Measurements from ENCODE around the gene OR1F1.

OR1F1 gene

DNA sequence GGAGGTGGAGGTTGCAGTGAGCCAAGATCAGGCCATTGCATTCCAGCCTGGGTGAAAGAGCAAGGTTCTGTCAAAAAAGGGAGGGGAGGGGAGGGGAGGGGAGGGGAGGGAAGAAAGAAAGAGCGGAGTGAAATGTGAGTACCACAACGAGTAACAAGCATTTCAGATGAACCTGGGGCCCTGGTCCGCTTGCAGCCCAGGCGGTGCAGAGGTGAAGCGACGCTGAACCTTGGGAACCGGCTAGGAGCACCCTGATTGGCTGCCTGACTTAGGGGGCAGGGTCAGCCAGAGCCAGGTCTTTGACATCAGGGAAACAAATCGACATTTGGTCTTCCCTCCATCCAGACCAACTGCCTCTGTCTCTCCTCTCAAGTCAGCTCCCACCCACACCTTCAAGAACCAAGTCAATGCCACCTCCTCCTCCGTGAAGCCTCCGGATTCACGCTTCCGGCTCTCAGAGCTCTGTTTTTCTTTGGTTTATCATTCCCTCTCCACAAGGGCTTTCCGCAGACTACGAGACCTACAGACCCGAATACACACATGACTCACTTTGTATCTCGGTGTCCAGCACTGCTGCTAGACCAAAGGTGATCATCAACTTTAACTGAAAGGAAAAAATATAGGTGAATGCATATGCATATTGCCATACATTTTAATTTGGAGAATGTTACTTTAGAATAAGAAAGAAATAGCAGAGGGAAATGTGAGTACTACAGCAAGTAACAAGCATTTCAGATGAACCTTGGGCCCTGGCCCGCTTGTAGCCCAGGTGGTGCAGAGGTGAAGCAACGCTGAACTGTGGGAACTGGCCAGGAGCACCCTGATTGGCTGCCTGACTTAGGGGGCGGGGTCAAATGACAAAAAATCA is 19.3 kb downstream of the OR1F1 start:
- no peak for DNase-seq

DNA sequence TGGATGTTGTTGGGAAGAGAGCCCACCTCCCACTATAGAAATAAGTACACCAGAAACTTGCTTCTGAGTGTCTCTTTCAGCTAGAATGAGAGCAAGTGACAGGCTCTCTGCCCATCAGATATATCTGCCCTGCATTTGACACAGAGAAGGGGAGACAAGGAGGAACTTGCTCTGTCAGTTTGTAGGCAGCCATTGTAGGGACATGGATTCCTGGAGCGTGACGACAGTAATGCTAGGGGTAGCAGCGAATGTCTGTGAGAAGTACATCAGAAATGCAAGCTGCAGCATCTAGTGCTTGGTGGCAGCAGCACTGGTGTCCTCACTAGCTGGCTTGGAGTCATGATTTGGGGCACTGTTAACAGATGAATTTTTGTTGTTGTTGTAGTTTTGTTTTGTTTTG is 24.0 kb downstream of the OR1F1 start:
- DNase-seq, result no peak

DNA sequence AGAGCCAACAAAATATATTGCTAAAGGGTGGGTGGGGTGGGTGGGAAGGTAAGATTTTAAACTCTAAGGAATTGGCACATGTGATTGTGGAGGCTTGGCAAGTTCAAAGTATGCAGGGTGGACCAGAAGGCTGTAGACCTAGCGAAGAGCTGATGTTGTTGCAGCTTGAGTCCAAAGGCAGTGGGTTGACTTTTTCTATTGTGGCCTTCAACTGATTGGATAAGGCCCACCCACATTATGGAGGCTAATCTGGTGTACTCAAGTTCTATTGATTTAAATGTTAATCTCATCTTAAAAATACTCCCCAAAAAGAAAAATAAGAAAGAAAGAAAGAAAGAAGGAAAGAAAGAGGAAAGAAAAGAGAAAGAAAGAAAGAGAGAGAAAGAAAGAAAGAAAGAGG is 24.6 kb downstream of the OR1F1 start:
- DNase-seq, result no peak

DNA sequence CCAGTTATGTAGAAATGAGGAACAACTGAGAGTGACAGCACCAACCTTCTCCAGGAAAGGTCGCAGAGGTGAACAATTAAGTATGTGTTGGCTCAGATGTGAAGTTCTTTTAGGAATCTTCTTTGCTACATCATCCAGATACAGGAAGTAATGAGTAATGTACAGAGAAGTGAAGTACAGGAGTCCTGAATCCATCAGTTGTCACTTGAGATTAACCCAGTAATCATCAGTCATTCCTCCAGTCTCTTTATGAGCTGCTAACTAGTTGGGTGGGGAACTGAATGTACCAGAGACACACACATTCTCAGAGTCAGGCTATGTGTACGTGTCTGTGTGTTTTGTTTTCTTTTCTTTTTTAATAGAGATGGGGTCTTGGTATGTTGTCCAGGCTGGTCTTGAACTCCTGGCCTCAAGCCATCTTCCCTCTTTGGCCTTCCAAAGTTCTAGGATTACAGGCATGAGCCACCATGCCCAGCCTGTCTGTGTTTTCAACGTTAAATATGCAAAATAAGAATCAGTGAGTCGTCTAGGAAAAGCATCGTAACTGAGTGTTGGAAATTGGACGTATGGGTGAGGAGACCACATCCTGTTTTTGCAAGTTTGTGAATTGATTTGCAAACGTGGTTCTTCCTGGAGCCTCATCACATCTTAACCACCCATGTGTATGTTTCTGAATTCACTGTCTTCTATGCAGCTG is 27.0 kb downstream of the OR1F1 start:
- DNase-seq, result no peak

DNA sequence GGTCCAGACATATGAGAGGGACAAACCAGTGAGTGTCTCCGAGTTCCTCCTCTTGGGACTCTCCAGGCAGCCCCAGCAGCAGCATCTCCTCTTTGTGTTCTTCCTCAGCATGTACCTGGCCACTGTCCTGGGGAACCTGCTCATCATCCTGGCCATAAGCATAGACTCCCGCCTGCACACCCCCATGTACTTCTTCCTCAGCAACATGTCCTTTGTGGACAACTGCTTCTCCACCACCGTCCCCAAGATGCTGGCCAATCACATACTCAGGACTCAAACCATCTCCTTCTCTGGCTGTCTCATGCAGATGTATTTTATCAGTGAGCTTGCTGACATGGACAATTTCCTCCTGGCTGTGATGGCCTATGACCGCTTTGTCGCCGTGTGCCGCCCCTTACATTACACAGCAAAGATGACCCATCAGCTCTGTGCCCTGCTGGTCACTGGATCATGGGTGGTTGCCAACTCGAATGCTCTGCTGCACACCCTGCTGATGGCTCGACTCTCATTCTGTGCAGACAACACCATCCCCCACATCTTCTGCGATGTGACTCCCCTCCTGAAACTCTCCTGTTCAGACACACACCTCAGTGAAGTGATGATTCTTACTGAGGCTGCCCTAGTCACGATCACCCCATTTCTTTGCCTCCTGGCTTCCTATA is 27.7 kb downstream of the OR1F1 start:
- no peak for DNase-seq

DNA sequence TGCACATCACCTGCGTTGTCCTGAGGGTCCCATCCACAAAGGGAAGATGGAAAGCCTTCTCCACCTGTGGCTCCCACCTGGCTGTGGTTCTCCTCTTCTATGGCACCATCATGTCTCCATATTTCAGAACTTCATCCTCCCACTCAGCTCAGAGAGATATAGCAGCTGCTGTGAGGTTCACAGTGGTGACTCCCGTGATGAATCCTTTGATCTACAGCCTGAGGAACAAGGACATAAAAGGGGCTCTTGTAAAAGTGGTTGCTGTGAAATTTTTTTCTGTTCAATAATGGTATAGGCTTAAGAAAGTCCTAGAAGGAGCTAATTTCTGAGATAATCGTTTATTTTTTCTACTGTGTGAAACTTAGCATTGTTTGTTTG is 28.2 kb downstream of the OR1F1 start:
- DNase-seq, result no peak

DNA sequence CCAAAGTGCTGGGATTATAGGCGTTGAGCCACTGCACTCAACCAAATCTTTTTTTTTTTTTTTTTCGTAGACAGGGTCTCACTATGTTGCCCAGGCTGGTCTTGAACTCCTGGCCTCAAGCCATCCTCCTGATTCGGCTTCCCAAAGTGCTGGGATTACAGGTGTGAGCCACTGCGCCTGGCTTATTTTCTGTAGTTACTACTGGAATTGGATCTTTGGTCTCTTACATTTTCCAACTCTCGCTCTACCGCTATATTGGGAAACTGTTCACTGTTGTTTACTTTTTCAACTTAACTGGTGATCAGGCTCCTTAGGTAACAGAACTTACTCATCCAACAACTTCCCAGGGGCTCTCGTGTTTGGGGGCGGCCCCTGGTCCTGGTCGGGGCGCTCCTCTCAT is 32.8 kb downstream of the OR1F1 start:
- no peak for DNase-seq

DNA sequence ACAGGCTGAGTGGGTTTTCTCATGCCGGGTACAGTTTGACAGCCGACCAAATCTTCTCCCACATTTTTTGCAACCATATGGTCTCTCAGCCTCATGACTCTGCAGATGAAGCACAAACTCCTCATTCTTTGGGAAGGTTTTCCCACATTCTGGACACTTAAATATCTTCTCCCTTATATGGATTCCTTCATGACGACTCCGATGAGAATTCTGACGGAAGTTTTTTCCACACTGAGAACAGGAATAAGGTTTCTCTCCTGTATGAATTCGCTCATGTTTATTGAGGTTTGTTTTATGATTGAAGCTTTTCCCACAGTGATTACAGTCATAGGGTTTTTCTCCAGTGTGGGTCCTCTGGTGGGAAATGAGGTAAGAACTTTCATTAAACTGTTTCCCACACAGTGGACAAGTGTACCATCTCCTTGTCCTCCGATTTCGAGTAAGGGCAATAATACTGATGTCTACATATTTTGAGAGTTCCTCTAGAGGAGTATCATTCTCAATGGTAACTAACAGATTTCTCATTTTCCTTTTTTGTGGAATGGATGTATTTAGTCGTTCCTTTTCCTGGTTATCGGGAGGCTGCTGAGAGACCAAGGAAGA is 36.0 kb downstream of the OR1F1 start:
- DNase-seq, result no peak

DNA sequence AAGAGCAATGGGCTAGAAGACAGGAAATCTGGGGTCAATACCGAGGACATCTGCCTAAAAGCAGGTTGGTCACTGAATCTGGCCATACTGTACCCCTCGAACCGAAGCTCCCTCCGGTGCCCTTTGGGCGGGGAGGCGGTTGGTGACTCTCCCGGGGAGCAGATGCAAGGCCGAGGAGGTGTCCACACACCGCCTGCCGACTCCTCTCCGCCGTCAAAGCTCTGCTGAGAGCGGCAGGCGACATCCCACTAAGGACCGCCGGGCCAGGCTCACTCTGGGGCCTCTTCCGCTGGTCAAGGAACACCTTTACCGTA is 46.5 kb downstream of the OR1F1 start:
- DNase-seq, result no peak

DNA sequence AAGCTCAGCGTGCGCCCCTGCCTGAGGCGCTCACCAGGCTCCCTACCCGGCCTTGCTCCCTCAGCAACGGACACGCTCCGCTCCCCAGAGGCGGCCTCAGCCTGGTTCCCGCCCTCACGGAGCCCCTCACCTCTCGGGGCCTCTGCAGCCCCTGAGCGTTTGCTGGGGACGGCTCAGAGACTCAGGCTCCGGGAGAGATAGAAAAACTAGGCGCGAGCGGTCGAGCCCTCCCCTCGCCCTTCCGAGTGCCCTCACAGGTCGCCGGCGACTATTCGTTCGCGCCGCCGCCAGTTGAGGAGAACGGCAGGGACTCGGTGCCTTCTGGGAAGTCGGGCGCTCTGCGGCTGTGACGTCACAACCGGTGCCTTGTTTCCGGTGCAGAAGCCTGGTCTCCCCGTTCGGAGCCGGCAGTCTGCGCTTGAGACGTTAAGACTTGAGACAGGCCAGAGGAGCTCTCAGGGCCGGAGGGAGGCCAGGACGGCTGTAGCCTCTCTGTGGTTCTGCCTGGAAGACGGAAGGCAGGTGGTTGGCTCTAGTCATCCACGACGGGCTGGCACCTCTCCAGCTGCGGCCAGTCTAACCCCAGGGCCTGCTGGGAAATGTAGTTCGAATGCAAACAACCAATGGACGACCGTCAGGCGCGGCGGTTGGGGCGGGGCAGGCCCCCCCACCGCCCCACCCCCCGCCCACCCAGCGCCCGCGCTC is 47.0 kb downstream of the OR1F1 start, which contains the start of gene ZNF200:
ZNF200 (minus strand) TSS at position 302 of the 705 bp plus-strand sequence. CDS start 1,403 bp downstream, outside the sequence.
- peak; percentile 94 for DNase-seq

DNA sequence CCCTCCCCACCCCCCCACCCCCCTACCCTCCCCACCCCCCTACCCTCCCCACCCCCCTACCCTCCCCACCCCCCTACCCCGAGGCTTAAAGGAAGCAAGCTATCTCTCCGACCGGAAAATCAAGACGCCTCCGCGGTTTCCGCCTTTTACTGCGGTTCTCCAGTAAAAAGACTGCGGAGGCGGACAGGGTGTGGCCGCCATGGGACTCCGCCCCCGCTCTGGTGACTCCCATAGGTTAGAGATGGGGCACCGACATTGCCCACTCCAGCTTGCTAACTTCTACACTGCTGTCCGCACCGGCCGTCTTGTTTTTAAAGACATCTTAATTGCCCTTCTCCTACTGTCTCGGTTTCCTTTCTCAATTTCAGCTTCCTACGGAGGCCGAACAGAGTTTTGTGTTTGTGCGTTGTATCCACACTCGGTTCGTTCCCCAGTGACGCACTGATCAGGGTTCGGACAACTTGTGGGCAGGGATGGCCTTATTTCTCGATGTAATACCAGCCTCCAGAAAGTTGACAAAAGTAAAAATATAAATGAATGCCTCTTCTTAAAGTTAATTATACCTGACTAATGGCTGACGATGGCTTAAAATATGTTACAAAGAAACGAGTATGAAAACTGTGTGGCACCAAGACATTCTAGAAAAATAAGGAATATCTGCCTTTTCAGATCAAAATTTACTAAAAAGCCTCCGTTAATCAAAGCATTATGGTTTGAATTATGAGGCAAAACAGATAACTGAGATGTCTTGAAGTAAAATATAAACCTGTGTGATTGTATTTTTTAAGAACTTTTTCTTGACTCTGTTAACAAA is 48.1 kb downstream of the OR1F1 start:
- DNase-seq, result no peak

DNA sequence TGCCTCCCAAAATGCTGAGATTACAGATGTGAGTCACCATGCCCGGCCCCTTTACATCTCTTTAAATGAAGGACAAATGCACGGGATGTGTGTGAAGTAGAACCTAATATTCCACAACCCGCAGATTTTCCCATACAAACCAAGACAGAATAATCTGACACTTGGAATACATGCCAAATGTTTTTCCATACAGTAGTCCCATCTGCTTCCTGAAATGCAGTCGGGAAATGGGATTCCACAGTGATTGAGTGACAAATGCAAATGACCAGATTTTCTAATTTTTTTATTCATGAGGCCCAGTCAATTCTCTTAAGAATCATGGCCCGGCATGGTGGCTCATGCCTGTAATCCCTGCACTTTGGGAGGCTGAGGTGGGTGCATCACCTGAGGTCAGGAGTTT is 53.8 kb downstream of the OR1F1 start:
- no peak for DNase-seq

DNA sequence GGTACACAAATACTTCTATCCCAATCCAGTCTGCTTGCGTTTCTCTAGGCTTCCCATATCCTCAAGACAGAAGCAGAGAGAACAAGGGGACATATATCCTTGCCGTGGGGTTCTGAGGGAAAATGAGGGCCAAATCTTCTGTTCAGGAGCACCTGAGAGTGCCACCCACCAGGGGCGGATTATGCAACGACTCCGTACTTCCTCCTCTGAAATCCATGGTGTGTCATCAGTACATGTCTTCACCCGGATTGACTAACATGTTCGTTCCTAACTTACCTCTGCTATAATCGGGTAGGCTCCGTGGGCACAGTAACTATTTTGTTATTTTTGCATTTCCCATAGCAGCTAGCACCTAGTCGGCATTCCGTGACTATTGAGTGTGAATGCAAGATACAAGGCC is 54.7 kb downstream of the OR1F1 start:
- no peak for DNase-seq

DNA sequence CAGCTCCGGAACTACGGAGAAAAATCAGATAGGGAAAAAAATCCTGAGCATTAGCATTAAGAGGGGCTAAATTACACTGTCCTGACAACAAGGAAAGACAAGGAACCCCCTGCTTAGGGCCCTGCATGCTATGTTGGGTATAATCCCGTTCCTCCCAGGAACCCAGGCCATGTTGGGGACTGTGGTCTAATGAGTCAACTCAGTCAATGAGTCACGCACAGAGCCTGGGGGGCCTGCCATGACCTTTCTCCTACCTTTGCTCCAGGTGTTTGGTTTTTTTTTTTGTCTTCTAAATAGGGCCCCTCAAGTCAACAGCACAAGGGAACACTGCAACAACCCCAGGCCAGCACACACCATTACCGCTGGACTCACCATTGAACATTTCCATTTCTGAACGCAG is 55.9 kb downstream of the OR1F1 start:
- no peak for DNase-seq

DNA sequence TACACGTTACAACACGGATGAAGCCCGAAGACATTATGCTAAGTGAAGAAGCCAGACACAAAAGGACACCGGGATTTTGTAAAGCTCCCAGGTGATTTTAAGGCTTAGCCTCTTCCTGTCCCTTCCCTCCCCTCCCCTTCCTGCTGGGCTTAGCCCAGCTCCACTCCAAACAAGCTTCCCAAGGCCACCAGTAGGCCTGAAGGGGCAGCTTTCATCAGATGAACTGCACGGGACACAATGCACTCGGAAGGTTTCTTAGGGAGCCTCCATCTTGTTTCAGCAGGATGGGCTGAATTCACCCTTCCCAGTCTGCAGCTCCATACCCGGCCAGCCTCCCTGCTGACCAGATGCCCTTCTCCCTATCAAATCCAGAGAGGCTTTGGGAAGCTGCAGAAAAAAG is 58.0 kb downstream of the OR1F1 start:
- DNase-seq, result no peak

DNA sequence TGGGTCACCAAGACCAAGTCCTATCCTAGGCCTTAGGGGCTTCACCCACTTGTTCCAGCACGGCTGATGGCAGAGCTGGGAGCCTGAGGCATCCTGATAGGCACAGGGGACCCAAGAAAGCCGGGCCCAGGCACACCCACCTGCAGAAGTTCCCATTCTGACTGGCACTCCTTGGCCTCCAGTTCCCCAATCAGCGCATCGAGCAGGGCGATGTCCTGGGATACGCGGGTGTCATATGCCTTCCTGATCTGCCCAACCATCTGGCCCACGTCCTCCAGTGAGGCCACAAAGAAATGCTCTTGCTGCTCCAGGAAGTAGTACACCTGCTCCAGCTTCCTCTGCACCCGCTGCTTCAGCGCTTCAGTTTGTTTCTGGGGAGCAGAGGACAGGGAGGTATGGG is 58.9 kb downstream of the OR1F1 start:
- DNase-seq, result no peak

DNA sequence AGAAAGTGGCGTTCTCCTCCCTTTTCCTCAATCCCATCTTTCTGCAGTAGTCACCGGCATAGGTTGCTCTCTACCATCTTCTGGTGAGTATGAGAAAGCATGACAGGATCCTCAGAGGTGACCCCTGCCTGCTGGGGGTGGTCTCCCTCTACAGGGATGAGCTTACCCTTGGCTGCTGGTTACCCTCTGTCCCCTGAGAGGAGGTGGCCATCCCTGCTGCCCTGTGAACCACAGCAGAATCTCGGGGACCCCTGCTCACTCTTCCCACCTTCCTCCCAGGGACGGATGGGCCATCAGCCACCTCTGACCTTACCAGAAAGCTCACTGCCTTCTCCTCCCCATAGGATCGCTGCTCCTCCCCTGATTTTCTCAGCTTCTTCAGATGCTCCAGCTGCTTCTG is 60.6 kb downstream of the OR1F1 start:
- no peak for DNase-seq

DNA sequence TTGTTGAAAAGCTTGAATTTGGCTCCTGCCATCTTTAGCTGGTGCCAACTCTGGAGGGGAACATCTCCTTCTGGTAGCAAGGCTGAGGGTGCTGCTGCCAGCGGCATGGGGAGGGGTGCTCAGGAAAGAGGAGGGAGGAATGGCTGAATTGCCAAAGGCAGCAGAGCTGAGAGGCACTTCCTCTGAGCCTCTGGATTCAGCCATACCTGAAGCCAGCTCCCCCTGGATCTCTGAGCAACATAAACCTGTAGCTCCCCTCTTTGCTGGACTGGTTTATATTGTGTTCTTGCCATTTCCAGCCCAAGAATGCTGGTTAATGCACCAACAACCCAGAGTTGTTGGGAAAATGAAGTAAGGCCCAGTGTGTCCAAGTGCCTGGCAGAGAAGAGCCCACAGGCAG is 61.0 kb downstream of the OR1F1 start:
- DNase-seq, result no peak

DNA sequence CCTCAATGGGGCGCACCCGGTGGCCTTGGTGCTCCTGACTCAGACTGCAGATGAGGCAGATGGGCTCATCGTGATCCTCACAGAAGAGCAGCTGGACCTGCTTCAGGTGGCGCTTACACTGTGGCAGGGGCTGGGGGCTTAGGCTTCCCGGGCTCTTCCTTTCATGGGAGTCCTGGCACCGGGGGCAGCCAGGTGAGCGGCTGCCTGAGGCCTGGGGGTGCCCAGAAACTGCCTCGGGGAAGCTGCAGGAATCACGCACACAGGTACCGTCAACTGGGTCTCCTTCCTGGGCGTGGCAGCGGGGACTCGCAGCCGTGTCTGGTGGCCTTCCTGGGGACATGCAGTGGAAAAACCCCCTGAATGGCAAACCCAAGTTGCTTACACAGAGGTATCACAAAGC is 61.4 kb downstream of the OR1F1 start:
- no peak for DNase-seq

DNA sequence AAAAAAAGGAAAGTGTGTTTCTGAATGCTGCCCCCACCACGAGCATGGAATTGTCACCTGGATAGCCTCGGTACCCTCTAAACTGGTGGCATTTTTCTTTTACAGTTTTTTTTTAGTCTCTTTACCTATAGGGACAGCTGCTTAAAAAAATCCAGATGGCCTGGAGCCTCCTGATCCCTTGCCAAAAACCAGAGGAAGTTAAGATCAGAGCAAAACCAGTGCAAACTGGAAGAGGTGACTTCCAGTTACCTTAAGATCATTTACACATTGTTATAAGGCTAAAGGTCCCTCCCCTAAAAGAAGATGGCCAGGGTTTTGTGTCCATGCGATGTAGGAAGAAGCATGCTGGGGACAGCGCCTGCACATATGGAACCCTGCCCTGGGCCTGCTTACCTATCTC is 65.0 kb downstream of the OR1F1 start:
- DNase-seq, result no peak

DNA sequence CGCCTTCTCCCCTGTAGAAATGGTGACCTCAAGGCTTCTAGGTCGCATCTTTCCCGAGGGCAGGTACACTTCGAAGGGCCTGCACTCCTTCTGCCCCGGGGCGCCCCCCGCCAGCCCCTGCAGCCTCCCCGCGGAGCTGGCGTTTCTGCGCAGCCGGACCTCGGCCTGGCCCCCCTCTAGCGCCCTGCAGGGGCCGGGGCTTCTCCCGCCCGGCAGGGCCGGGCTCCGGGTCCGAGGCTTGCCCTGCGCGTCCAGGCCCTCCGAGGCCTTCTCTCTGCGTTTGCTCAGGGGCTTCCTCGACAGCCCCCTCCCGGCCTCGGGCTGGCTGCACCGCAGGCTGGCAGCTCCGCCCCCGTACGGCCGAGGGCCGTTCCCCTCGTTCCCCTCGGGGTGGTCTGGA is 66.3 kb downstream of the OR1F1 start:
- no peak for DNase-seq

Data from fibroblast of skin of right quadriceps (primary cell).